ENCODE results near the gene VWF.

DNA sequence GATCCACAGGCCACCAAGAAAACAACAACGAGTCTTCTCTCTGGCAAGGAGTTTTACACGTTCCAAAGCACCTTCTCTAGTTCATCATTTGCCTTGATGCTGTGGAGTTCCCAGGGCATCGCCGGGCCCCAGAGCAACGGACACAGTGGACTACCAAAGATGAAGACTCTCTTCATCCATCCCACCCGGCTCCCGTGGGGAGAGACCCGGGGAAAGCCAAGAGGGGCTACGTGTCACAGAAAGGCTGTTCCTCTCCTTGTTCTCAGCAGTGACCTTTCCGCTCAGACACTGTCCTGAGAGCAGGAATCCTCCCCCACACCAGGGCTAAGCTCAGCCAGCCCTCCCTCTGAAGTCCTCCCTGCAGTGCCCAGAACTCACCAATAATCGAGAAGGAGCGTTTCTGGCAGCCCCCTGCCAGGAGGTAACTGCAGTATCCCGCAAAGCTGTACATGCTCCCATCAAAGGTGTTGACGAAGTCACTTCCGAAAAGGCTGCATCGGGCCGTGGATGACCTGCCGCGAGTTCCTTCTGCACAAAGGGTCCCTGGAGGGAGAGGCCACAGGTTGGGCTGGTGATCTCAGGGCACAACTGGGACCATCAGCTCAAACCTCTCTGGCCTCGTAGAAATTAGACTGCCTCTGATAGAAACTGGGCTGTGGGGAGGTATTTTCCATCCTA, 3.5 kb downstream of the VWF start:
- no peak for TF ChIP-seq MXI1 (IDR thresholded peaks at IDR 0.05; ENCODE audit: borderline replicate concordance, low read depth, low read length)
- TF ChIP-seq CTCF (conservative IDR thresholded peaks at IDR 0.05; ENCODE audit: low read depth, low read length), result no peak
- no peak for TF ChIP-seq FOS (IDR thresholded peaks at IDR 0.05; ENCODE audit: low read depth, low read length)
- no peak for TF ChIP-seq POLR2A (IDR thresholded peaks at IDR 0.05; ENCODE audit: low read depth, low read length)
- TF ChIP-seq BHLHE40 (IDR thresholded peaks at IDR 0.05; ENCODE audit: low read depth, low read length), result no peak
- TF ChIP-seq, protein P1, sequence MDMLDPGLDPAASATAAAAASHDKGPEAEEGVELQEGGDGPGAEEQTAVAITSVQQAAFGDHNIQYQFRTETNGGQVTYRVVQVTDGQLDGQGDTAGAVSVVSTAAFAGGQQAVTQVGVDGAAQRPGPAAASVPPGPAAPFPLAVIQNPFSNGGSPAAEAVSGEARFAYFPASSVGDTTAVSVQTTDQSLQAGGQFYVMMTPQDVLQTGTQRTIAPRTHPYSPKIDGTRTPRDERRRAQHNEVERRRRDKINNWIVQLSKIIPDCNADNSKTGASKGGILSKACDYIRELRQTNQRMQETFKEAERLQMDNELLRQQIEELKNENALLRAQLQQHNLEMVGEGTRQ (IDR thresholded peaks at IDR 0.05; ENCODE audit: low read depth, low read length), result no peak
- TF ChIP-seq MAFK (IDR thresholded peaks at IDR 0.05; ENCODE audit: low read depth, low read length), result no peak
- TF ChIP-seq MAZ (IDR thresholded peaks at IDR 0.05; ENCODE audit: borderline replicate concordance, low read depth, low read length), result no peak
- no peak for TF ChIP-seq RCOR1 (IDR thresholded peaks at IDR 0.05; ENCODE audit: insufficient replicate concordance, low read length)
- TF ChIP-seq SMC3 (IDR thresholded peaks at IDR 0.05; ENCODE audit: low read depth, low read length), result no peak
- no peak for TF ChIP-seq RFX5 (IDR thresholded peaks at IDR 0.05; ENCODE audit: low read depth, low read length)
- no peak for TF ChIP-seq RAD21 (IDR thresholded peaks at IDR 0.05; ENCODE audit: low read length)
- no peak for TF ChIP-seq ELK1 (IDR thresholded peaks at IDR 0.05; ENCODE audit: borderline replicate concordance, low read depth, low read length)

Measured in IMR-90 (cell line).